ENCODE data around the gene PREX1.

DNA sequence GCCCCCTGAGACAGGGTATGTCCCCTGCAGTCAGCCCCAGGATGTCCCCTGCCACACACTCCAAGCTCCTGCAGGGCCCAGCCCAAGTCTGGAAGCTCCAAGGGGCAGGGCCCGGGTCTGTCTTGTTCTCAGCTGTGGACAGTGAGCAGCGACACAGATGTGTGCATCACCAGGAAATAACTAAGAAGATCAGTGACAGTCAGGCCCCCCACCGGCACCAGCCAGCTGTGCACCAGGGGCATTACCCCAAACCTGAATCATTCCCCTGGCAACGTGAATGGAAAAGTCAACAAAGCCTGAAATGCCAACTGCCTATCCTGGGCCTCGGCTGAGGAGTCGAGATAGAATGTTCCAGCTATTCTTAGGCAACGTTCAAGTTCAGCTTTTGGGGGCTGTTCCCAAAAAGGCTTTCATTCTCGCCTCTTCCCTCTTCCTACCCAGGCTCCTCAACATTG lies 105.0 kb downstream of the PREX1 start:
- no peak for TF ChIP-seq POLR2AphosphoS5 (IDR thresholded peaks at IDR 0.05; ENCODE audit: low read depth)
- TF ChIP-seq, protein P1, sequence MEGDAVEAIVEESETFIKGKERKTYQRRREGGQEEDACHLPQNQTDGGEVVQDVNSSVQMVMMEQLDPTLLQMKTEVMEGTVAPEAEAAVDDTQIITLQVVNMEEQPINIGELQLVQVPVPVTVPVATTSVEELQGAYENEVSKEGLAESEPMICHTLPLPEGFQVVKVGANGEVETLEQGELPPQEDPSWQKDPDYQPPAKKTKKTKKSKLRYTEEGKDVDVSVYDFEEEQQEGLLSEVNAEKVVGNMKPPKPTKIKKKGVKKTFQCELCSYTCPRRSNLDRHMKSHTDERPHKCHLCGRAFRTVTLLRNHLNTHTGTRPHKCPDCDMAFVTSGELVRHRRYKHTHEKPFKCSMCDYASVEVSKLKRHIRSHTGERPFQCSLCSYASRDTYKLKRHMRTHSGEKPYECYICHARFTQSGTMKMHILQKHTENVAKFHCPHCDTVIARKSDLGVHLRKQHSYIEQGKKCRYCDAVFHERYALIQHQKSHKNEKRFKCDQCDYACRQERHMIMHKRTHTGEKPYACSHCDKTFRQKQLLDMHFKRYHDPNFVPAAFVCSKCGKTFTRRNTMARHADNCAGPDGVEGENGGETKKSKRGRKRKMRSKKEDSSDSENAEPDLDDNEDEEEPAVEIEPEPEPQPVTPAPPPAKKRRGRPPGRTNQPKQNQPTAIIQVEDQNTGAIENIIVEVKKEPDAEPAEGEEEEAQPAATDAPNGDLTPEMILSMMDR (conservative IDR thresholded peaks at IDR 0.05; ENCODE audit: low read depth in 2 of 2), result no peak
- no peak for TF ChIP-seq EZH2 (IDR thresholded peaks at IDR 0.05; ENCODE audit: low read depth, unreplicated experiment)
- no peak for TF ChIP-seq CREB1 (CRISPR knock-in tag; IDR thresholded peaks at IDR 0.05; ENCODE audit: low read depth)
- no peak for TF ChIP-seq EZH2phosphoT487 (IDR thresholded peaks at IDR 0.05; ENCODE audit: unreplicated experiment)
- no peak for TF ChIP-seq ZNF114 (CRISPR knock-in tag; IDR thresholded peaks at IDR 0.05)
- TF ChIP-seq, protein P2, sequence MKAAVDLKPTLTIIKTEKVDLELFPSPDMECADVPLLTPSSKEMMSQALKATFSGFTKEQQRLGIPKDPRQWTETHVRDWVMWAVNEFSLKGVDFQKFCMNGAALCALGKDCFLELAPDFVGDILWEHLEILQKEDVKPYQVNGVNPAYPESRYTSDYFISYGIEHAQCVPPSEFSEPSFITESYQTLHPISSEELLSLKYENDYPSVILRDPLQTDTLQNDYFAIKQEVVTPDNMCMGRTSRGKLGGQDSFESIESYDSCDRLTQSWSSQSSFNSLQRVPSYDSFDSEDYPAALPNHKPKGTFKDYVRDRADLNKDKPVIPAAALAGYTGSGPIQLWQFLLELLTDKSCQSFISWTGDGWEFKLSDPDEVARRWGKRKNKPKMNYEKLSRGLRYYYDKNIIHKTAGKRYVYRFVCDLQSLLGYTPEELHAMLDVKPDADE (IDR thresholded peaks at IDR 0.05), result no peak
